HEK293T (cell line): ENCODE data around the gene ELP5.

ENCODE experiments used
- CTCF ChIA-PET: fragments of 350-600 bp; formaldehyde crosslinking; extraction: SDS; loops from one replicate; lab custom pipeline; 2021; ENCODE audit warnings: antibody characterized with exemption, inconsistent platforms; lab: Yijun Ruan, JAX
- POLR2A ChIA-PET: fragments of 350-600 bp; formaldehyde crosslinking; extraction: SDS; loops from one replicate; lab custom pipeline; 2020; ENCODE audit warnings: antibody characterized with exemption, inconsistent platforms; lab: Yijun Ruan, JAX
- DNase-seq: peaks from one replicate; pipeline ENCODE4 v3.0.0; 2012; ENCODE audit warnings: mixed read lengths; ENCODE audit errors: extremely low spot score
- ARNT ChIP-seq: fragments of 450-650 bp; IDR thresholded peaks from 2 replicates; pipeline ENCODE4 v1.6.1; 2017; ENCODE audit warnings: mild to moderate bottlenecking
- BHLHE40 ChIP-seq: fragments of 450-650 bp; IDR thresholded peaks from 2 replicates; pipeline ENCODE4 v1.6.1; 2016; ENCODE audit warnings: mild to moderate bottlenecking, moderate library complexity, borderline replicate concordance
- CTBP1 ChIP-seq: fragments of 450-650 bp; IDR thresholded peaks from 2 replicates; pipeline ENCODE4 v1.6.1; 2016; ENCODE audit warnings: borderline replicate concordance
- FOXA1 ChIP-seq: fragments of 450-650 bp; IDR thresholded peaks from 2 replicates; pipeline ENCODE4 v1.6.1; 2016; ENCODE audit warnings: mild to moderate bottlenecking
- FOXK2 ChIP-seq: fragments of 450-650 bp; IDR thresholded peaks from 2 replicates; pipeline ENCODE4 v1.6.1; 2016; ENCODE audit warnings: mild to moderate bottlenecking
- FOXM1 ChIP-seq: fragments of 450-650 bp; IDR thresholded peaks from 2 replicates; pipeline ENCODE4 v1.6.1; 2017; ENCODE audit warnings: mild to moderate bottlenecking, borderline replicate concordance
- HDGF ChIP-seq: fragments of 450-650 bp; IDR thresholded peaks from 2 replicates; pipeline ENCODE4 v1.6.1; 2017; ENCODE audit warnings: antibody characterized with exemption, borderline replicate concordance
- L3MBTL2 ChIP-seq: fragments of 450-650 bp; conservative IDR thresholded peaks from 2 replicates; pipeline ENCODE4 v1.6.1; 2016; ENCODE audit warnings: mild to moderate bottlenecking
- LEF1 ChIP-seq: fragments of 450-650 bp; IDR thresholded peaks from 2 replicates; pipeline ENCODE4 v1.6.1; 2017; ENCODE audit warnings: mild to moderate bottlenecking, borderline replicate concordance
- NFRKB ChIP-seq: fragments of 450-650 bp; IDR thresholded peaks from 2 replicates; pipeline ENCODE4 v1.6.1; 2016; ENCODE audit warnings: mild to moderate bottlenecking, moderate library complexity
- SP1 ChIP-seq: fragments of 450-650 bp; IDR thresholded peaks from 2 replicates; pipeline ENCODE4 v1.6.1; 2017
- SUZ12 ChIP-seq: fragments of 450-650 bp; IDR thresholded peaks from 2 replicates; pipeline ENCODE4 v1.6.1; 2016; ENCODE audit warnings: mild to moderate bottlenecking
- TARDBP ChIP-seq: fragments of 450-650 bp; IDR thresholded peaks from 2 replicates; pipeline ENCODE4 v1.6.1; 2016
- ZNF384 ChIP-seq: fragments of 450-650 bp; IDR thresholded peaks from 2 replicates; pipeline ENCODE4 v1.6.1; 2016
- TF ChIP-seq, protein P1 (sequence below): fragments of 450-650 bp; IDR thresholded peaks from 2 replicates; pipeline ENCODE4 v1.6.1; 2016

The ELP5 gene

DNA sequence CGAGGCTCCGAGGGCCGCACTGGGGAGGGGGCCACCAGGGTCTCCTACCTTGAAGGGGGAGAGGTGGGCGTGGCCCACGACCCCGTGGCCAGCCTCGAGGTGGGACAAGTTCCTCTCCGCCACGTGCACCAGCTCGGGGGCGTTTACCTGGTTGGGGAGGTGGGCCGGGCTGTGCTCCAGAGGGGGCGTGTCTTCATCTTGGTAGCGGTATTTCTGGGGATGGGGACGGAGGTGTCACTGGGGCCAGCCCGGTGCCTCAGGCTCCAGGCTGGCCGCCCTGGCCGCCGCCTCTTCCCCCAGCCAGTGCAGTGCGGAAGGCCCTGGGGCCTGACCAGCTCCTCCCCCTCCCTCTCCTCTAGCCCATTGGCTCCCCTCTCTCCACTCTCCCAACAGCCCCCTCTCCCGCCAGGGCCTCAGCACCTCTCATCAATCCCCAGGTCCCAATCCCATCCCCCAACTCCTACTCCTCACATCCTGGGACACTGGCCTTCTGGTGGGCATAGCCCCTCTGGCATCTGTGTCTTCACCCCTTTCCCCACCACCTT is 43.9 kb upstream of the ELP5 start:
- CTCF ChIA-PET: no interaction called here
- DNase-seq: no peak
- POLR2A ChIA-PET: interaction anchor here (1.1 kb wide), 1 partner anchor 31 kb away, joined by 3 read pairs; no protein-coding TSS in a partner anchor
- TF ChIP-seq SP1 (no peak), L3MBTL2 (no peak), BHLHE40 (no peak), HDGF (no peak)

GRCh38 chr17:7208754-7209460 is 43.1 kb upstream of the ELP5 start:
- no peak for DNase-seq
- ChIA-PET POLR2A (interaction anchor here (1.1 to 1.3 kb wide), 2 partner anchors 12 to 32 kb away, joined by 3 read pairs; no protein-coding TSS in a partner anchor), CTCF (no interaction called here)
- TF ChIP-seq, protein P1, sequence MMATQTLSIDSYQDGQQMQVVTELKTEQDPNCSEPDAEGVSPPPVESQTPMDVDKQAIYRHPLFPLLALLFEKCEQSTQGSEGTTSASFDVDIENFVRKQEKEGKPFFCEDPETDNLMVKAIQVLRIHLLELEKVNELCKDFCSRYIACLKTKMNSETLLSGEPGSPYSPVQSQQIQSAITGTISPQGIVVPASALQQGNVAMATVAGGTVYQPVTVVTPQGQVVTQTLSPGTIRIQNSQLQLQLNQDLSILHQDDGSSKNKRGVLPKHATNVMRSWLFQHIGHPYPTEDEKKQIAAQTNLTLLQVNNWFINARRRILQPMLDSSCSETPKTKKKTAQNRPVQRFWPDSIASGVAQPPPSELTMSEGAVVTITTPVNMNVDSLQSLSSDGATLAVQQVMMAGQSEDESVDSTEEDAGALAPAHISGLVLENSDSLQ: no peak
- TF ChIP-seq FOXK2 (no peak), TARDBP (no peak), SUZ12 (no peak), HDGF (no peak), L3MBTL2 (no peak), LEF1 (no peak), CTBP1 (no peak), NFRKB (no peak), ZNF384 (no peak), ARNT (no peak), FOXA1 (no peak)

DNA sequence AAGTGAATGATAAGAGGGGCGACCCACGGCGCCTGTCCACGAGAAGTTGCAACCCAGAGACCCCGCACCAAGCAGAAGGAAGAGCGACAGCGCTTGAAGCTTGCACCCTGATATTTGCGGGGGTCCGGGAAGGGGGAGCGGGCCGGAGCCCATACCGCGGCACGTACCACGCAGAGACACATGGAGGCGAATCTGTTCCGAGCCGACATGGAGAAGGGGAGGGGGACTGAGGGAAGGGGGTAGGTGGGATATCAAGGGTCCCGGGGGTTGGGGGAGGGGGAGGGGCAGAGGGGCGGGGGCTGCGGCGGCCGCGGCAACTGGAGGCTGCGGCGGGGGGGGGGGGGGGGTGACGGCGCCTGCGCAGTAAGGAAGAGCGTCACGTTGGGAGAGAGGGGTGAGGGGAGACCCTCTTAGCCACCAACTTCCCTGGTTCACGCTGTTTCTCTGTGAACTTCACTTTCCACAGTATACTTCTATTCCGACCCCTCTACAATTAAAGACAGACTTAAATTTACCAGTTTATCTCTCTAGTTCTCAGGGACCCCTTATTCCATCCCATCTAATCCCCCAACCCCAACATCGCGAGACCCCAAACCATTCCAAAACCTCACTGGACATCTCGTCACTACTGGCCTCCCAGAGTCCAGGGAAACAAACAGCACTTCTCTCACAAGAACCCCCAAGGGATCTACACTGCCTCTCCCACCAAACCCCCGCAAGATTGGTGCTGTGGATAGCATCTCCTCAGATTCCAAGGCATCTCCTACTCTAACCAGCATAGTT is 40.3 kb upstream of the ELP5 start:
- CTCF ChIA-PET: no interaction called here
- POLR2A ChIA-PET: no interaction called here
- DNase-seq: no peak
- no peak for TF ChIP-seq SUZ12
- TF ChIP-seq LEF1: no peak
- no peak for TF ChIP-seq BHLHE40

DNA sequence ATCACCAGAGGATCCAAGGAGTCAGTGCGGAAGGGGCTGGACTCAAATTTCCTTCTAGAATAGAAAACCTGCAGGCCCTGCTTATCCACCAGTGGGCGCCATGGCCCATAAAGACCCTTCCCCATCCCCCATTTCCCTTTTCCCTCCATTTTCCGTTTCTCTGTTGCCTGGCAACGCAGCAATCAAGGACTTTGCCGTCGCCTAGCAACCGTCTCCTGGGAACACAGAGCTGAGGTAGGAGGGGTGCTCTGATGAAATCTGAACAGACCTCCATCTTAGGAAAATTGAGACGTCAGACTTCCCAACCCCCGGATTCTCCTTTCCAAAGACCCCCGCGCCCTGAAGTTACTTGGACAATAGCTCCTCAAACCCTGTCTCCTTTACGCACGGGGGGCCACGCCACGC is 38.1 kb upstream of the ELP5 start:
- no peak for TF ChIP-seq FOXK2
- TF ChIP-seq NFRKB: no peak
- no peak for TF ChIP-seq ZNF384
- POLR2A ChIA-PET: interaction anchor here (0.8 to 3.3 kb wide), 6 partner anchors 25 to 473 kb away, joined by 3 to 13 read pairs (median 6); partner anchors contain the start of genes CTDNEP1, ELP5, GABARAP and NEURL4

GRCh38 chr17:7214300-7215135 is 37.5 kb upstream of the ELP5 start:
- ChIA-PET CTCF (interaction anchor here (0.7 to 1.3 kb wide), 4 partner anchors 10 to 82 kb away, joined by 3 to 5 read pairs (median 4); no protein-coding TSS in a partner anchor), POLR2A (interaction anchor here (0.8 to 3.3 kb wide), 6 partner anchors 24 to 473 kb away, joined by 3 to 13 read pairs (median 6); partner anchors contain the start of genes CTDNEP1, ELP5, GABARAP and NEURL4)
- peak; percentile 96 for DNase-seq
- TF ChIP-seq, protein P1: peak; percentile 77
- no peak for TF ChIP-seq CTBP1
- peak; percentile 74 for TF ChIP-seq L3MBTL2

More for the DNA sequence above, 38.1 kb upstream of the ELP5 start:
- DNase-seq: peak; percentile 77
- CTCF ChIA-PET: interaction anchor here (0.7 to 1.3 kb wide), 4 partner anchors 9 to 83 kb away, joined by 3 to 5 read pairs (median 4); no protein-coding TSS in a partner anchor

DNA sequence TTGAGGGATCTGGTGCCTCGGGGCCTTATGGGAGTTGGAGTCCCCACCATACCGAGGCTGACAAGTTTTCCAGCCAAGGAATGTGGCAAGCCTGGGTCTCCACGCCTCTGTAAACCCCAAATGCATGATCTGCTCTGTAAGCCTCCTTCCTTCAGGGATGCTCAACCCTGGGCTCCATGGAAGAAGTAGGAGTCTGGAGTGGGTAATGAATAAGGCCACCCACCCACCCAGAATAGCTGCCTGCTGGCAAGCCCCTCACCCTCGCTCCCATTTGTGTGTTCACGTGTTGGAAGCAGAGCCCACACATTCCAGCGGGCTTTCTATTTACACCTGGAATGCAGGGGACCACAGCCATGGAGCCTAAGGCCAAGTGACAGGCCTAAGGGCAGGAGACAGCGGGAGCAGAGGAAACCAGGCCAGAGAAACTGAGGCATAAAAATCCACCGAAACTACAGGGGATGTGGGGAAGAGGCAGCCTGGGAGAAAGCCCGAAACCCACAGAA is 36.8 kb upstream of the ELP5 start:
- TF ChIP-seq ARNT (no peak), SUZ12 (peak; percentile 95), FOXM1 (no peak), SP1 (no peak)
- POLR2A ChIA-PET: interaction anchor here (1.1 to 3.3 kb wide), 5 partner anchors 24 to 180 kb away, joined by 4 to 13 read pairs (median 8); partner anchors contain the start of genes GABARAP, NEURL4, PHF23 and SLC16A13
- CTCF ChIA-PET: no interaction called here
- DNase-seq: no peak
